ENCODE results near the gene CCDC71.

The CCDC71 gene

GRCh38 chr3:49132437-49133225, 33.5 kb downstream of the CCDC71 start, which contains the start of gene LAMB2:
LAMB2 (minus strand) TSS chr3:49133050; CDS start chr3:49132867, 183 bp downstream.
- no peak for DNase-seq (ENCODE audit: low read depth)
- TF ChIP-seq, protein P1, sequence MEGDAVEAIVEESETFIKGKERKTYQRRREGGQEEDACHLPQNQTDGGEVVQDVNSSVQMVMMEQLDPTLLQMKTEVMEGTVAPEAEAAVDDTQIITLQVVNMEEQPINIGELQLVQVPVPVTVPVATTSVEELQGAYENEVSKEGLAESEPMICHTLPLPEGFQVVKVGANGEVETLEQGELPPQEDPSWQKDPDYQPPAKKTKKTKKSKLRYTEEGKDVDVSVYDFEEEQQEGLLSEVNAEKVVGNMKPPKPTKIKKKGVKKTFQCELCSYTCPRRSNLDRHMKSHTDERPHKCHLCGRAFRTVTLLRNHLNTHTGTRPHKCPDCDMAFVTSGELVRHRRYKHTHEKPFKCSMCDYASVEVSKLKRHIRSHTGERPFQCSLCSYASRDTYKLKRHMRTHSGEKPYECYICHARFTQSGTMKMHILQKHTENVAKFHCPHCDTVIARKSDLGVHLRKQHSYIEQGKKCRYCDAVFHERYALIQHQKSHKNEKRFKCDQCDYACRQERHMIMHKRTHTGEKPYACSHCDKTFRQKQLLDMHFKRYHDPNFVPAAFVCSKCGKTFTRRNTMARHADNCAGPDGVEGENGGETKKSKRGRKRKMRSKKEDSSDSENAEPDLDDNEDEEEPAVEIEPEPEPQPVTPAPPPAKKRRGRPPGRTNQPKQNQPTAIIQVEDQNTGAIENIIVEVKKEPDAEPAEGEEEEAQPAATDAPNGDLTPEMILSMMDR (IDR thresholded peaks at IDR 0.05; ENCODE audit: control insufficient read depth, extremely low read depth, insufficient read depth) = peak; percentile 29
- H3K4me3 ChIP-seq (ENCODE audit: low read depth, low read length) = peak within 1 kb of the TSS; percentile 84

DNA sequence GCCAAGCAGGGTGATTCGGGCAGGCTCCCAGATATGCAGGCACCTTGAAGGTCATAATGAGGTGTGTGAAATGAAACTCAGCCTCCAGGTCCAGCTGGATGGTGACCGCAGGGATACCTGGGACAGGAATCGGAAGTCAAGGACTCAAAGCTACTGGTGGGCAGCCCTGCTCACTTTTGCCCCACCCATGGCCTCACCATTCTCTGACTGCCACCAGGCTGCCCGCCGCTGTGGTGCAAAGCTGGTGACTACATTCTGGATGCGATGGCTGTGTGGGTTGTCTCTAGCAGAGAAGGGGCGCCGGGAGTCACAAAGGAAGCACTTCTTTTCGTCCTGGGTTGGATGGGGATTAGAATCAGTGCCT, 34.1 kb downstream of the CCDC71 start:
- no peak for DNase-seq (ENCODE audit: low read depth)
- TF ChIP-seq, protein P1 (IDR thresholded peaks at IDR 0.05; ENCODE audit: control insufficient read depth, extremely low read depth, insufficient read depth) = no peak
- peak overlapping the region; percentile 84 for H3K4me3 ChIP-seq (ENCODE audit: low read depth, low read length)

GRCh38 chr3:49131576-49131975, 34.6 kb downstream of the CCDC71 start:
- peak overlapping the region; percentile 84 for H3K4me3 ChIP-seq (ENCODE audit: low read depth, low read length)
- no peak for DNase-seq (ENCODE audit: low read depth)
- TF ChIP-seq, protein P1 (IDR thresholded peaks at IDR 0.05; ENCODE audit: control insufficient read depth, extremely low read depth, insufficient read depth) = no peak

- no peak overlapping the region for H3K4me3 ChIP-seq (ENCODE audit: low read depth, low read length)
- no peak for DNase-seq (ENCODE audit: low read depth)
- TF ChIP-seq, protein P1 (IDR thresholded peaks at IDR 0.05; ENCODE audit: control insufficient read depth, extremely low read depth, insufficient read depth) = no peak
Measured at GRCh38 chr3:49131040-49131439, 35.1 kb downstream of the CCDC71 start.

DNA sequence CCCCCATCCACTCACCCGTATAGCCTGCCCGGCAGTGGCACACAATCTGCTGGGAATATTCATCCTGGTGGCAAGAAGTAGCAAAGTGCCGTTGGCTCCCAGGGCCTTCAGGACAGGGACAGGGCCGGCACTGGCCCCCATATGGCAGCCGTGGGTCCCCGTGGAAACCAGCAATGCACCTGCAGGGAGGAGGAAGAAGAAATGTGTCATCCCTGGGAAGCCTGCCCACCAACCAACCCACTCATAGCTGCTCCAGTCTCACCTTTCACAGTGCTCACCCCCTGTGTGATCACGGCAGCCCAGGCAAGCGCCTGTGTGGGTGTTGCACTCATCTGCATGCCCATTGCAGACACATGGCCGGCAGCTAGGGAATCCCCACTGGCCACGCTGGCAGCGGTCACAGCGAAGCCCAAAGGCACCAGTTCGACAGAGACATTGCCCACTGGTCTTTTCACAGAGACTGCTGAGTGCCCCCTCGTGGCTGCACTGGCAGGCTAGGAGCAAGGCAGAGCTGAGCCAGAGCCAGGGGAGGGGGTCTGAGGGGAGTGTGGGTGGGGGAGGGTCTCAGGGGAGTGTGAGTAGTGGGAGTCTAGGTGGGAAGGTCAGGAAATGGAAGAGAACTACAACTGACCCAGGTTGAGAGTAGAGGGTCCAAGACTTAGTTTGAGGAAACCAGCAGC, 41.0 kb downstream of the CCDC71 start:
- no peak overlapping the region for H3K4me3 ChIP-seq (ENCODE audit: low read depth, low read length)
- TF ChIP-seq, protein P1 (IDR thresholded peaks at IDR 0.05; ENCODE audit: control insufficient read depth, extremely low read depth, insufficient read depth) = 0 out of 2 replicates have a peak, but pooled peaks have one; percentile 21
- no peak for DNase-seq (ENCODE audit: low read depth)

DNA sequence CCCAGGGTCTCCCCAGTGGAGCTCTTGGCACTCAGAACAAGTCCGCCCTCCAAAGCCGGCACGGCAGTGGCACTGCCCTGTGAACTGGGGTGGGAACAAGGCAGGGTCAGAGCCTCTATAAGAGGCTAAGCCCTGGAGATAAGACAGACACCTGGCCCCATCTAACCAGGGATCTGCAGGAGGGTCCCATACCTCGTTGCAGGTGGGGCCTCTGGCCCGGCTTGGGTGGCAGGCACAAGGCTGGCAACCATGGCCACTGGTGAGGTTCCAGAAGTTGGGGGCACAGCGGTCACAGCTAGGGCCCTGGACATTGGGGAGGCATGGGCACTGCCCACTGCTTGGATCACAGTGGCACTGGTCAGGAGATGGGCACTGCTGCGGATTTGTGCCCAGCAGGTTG, 41.9 kb downstream of the CCDC71 start:
- H3K4me3 ChIP-seq (ENCODE audit: low read depth, low read length) = no peak overlapping the region
- TF ChIP-seq, protein P1 (IDR thresholded peaks at IDR 0.05; ENCODE audit: control insufficient read depth, extremely low read depth, insufficient read depth) = no peak
- no peak for DNase-seq (ENCODE audit: low read depth)
